Trophoblast cell (in vitro differentiated cells and primary cell): ENCODE measurements around the gene SEZ6L2.
A peak's percentile ranks its signal among the peaks of the same experiment; 100 is the strongest.
"Not testable (repeated sequence)": the region's sequence is repeated elsewhere in the genome, so short reads cannot be mapped to it uniquely, and the experiment has no call there.

ENCODE experiments used
- DNase-seq, 2 donors: peaks; one replicate each; pipeline ENCODE4 v3.0.0-alpha.2; 2016
- H2AFZ ChIP-seq: 2 replicates; pipeline ENCODE4 v1.6.1; 2013; ENCODE audit warnings: low read length, moderate library complexity, mild to moderate bottlenecking; ENCODE audit not compliant: insufficient read depth, poor library complexity
- H2AK5ac ChIP-seq: 2 replicates; pipeline ENCODE4 v1.6.1; 2013; ENCODE audit warnings: mild to moderate bottlenecking, low read length
- H2BK120ac ChIP-seq: 2 replicates; pipeline ENCODE4 v1.6.1; 2013; ENCODE audit warnings: low read length, mild to moderate bottlenecking, moderate library complexity; ENCODE audit not compliant: insufficient read depth, poor library complexity
- H2BK12ac ChIP-seq: 2 replicates; pipeline ENCODE4 v1.6.1; 2013; ENCODE audit warnings: mild to moderate bottlenecking, low read length, moderate library complexity
- H2BK5ac ChIP-seq: 2 replicates; pipeline ENCODE4 v1.6.1; 2013; ENCODE audit warnings: low read length, low read depth, moderate library complexity, mild to moderate bottlenecking; ENCODE audit not compliant: poor library complexity
- H3K14ac ChIP-seq: 2 replicates; pipeline ENCODE4 v1.6.1; 2013; ENCODE audit warnings: mild to moderate bottlenecking, low read length
- H3K18ac ChIP-seq: 2 replicates; pipeline ENCODE4 v1.6.1; 2013; ENCODE audit warnings: mild to moderate bottlenecking, low read length
- H3K23ac ChIP-seq: 2 replicates; pipeline ENCODE4 v1.6.1; 2013; ENCODE audit warnings: low read length
- H3K27ac ChIP-seq: 2 replicates; pipeline ENCODE4 v1.5.1; 2013; ENCODE audit warnings: low read depth, mild to moderate bottlenecking, inconsistent platforms, low read length, moderate library complexity
- H3K27me3 ChIP-seq: 2 replicates; pipeline ENCODE4 v1.6.1; 2013; ENCODE audit warnings: inconsistent platforms, mild to moderate bottlenecking, low read length, moderate library complexity; ENCODE audit not compliant: insufficient read depth
- H3K36me3 ChIP-seq, 2 experiments: 1 replicate in 1 of 2; 2 replicates in 1 of 2; pipeline ENCODE4 v1.6.1; 2013; ENCODE audit warnings: low read length in 2 of 2, mild to moderate bottlenecking in 2 of 2, moderate library complexity in 1 of 2; ENCODE audit not compliant: insufficient read depth in 2 of 2, control insufficient read depth in 1 of 2
- H3K4ac ChIP-seq: 2 replicates; pipeline ENCODE4 v1.6.1; 2013; ENCODE audit warnings: low read depth, mild to moderate bottlenecking, low read length, moderate library complexity
- H3K4me1 ChIP-seq, 2 experiments: 1 replicate in 1 of 2; 2 replicates in 1 of 2; pipeline ENCODE4 v1.6.1; 2013; ENCODE audit warnings: low read length in 2 of 2, mild to moderate bottlenecking in 2 of 2, moderate library complexity in 1 of 2; ENCODE audit not compliant: insufficient read depth in 2 of 2, control insufficient read depth in 1 of 2
- H3K4me2 ChIP-seq: 2 replicates; pipeline ENCODE4 v1.6.1; 2013; ENCODE audit warnings: inconsistent platforms, mild to moderate bottlenecking, low read length, moderate library complexity
- H3K4me3 ChIP-seq: 2 replicates; pipeline ENCODE4 v1.5.1; 2013; ENCODE audit warnings: mild to moderate bottlenecking, low read depth, low read length, inconsistent platforms
- H3K79me1 ChIP-seq: one replicate; pipeline ENCODE4 v1.6.1; 2013; ENCODE audit warnings: low read length
- H3K79me2 ChIP-seq: 2 replicates; pipeline ENCODE4 v1.6.1; 2013; ENCODE audit warnings: low read length, mild to moderate bottlenecking; ENCODE audit not compliant: control insufficient read depth, insufficient read depth, poor library complexity
- H3K9ac ChIP-seq: 2 replicates; pipeline ENCODE4 v1.6.1; 2013; ENCODE audit warnings: mild to moderate bottlenecking, low read length
- H3K9me3 ChIP-seq: 2 replicates; pipeline ENCODE4 v1.6.1; 2013; ENCODE audit warnings: low read depth, mild to moderate bottlenecking, control low read depth, inconsistent platforms, low read length; ENCODE audit not compliant: insufficient read depth
- H4K12ac ChIP-seq: 2 replicates; pipeline ENCODE4 v1.6.1; 2013; ENCODE audit warnings: low read depth, mild to moderate bottlenecking, low read length, moderate library complexity
- H4K8ac ChIP-seq: 2 replicates; pipeline ENCODE4 v1.6.1; 2013; ENCODE audit warnings: low read depth, mild to moderate bottlenecking, low read length, moderate library complexity
- H4K91ac ChIP-seq: one replicate; pipeline ENCODE4 v1.6.1; 2013; ENCODE audit warnings: low read depth, mild to moderate bottlenecking, low read length, moderate library complexity
- WGBS: extraction: QIAGEN DNeasy Blood & Tissue Kit; methylation state at CpG from one replicate; pipeline ENCODE4 v1.1.7; 2013; ENCODE audit warnings: missing lambda C conversion rate; ENCODE audit not compliant: insufficient read length, insufficient coverage; ENCODE audit errors: extremely low coverage; 5-methylcytosine and 5-hydroxymethylcytosine counted together

SEZ6L2 gene

GRCh38 chr16:29869067-29869466 lies 30.3 kb downstream of the SEZ6L2 start:
- H4K8ac ChIP-seq, H3K79me1 ChIP-seq, H3K27me3 ChIP-seq: not testable (repeated sequence)

GRCh38 chr16:29868396-29869009 lies 30.8 kb downstream of the SEZ6L2 start:
- no peak overlapping the region for H2AFZ ChIP-seq
- H3K14ac ChIP-seq = no peak overlapping the region
- no peak for DNase-seq
- H3K4me2 ChIP-seq = no peak overlapping the region
- no peak overlapping the region for H3K4ac ChIP-seq
- no peaks in the 10 kb centered on the region for H3K36me3 ChIP-seq
- H4K12ac ChIP-seq = no peak overlapping the region
- no peak overlapping the region for H3K18ac ChIP-seq
- H2BK12ac ChIP-seq = no peak overlapping the region
- no peak overlapping the region for H2BK120ac ChIP-seq
- H3K27ac ChIP-seq = no peak overlapping the region
- peaks cover 5% of the 10 kb centered on the region for H3K9me3 ChIP-seq
- H4K8ac ChIP-seq = no peak overlapping the region
- peaks cover 0 to 3% of the 10 kb centered on the region in 2 experiments for H3K4me1 ChIP-seq
- H3K79me2 ChIP-seq = no peaks in the 10 kb centered on the region
- no peak overlapping the region for H2AK5ac ChIP-seq
- no CpG with 5 or more reads among the region's 8 CpGs for WGBS
- no peaks in the 10 kb centered on the region for H3K27me3 ChIP-seq
- no peak overlapping the region for H3K23ac ChIP-seq
- no peak overlapping the region for H3K4me3 ChIP-seq
- H4K91ac ChIP-seq = no peak overlapping the region
- no peak overlapping the region for H2BK5ac ChIP-seq
- H3K9ac ChIP-seq = no peak overlapping the region
- H3K79me1 ChIP-seq = no peaks in the 10 kb centered on the region

More at GRCh38 chr16:29869067-29869466, 30.3 kb downstream of the SEZ6L2 start:
- not testable (repeated sequence) for H3K18ac ChIP-seq, H3K79me2 ChIP-seq, H3K4me3 ChIP-seq, H4K12ac ChIP-seq, H3K4ac ChIP-seq, H2AK5ac ChIP-seq, H3K23ac ChIP-seq, H2BK5ac ChIP-seq, H2BK12ac ChIP-seq, H3K4me2 ChIP-seq, H3K14ac ChIP-seq, H2BK120ac ChIP-seq, H2AFZ ChIP-seq, H4K91ac ChIP-seq, H3K9me3 ChIP-seq, DNase-seq, H3K9ac ChIP-seq, H3K27ac ChIP-seq, H3K4me1 ChIP-seq, H3K36me3 ChIP-seq
- WGBS = no CpG with 5 or more reads among the region's 8 CpGs

- H3K23ac ChIP-seq = no peak overlapping the region
- no peak overlapping the region for H4K91ac ChIP-seq
- H3K36me3 ChIP-seq = peaks cover 11 to 16% of the 10 kb centered on the region in 2 experiments
- no peak overlapping the region for H3K14ac ChIP-seq
- peaks cover 4% of the 10 kb centered on the region for H3K79me2 ChIP-seq
- H3K27me3 ChIP-seq = no peaks in the 10 kb centered on the region
- H4K8ac ChIP-seq = peak overlapping the region; percentile 27
- no peak overlapping the region for H2AK5ac ChIP-seq
- peaks cover 5% of the 10 kb centered on the region for H3K79me1 ChIP-seq
- H3K4ac ChIP-seq = no peak overlapping the region
- H3K18ac ChIP-seq = no peak overlapping the region
- H4K12ac ChIP-seq = no peak overlapping the region
- no CpG with 5 or more reads among the region's 9 CpGs for WGBS
- no peak overlapping the region for H3K4me2 ChIP-seq
- no peak overlapping the region for H3K9ac ChIP-seq
- H3K4me1 ChIP-seq = peaks cover 0 to 10% of the 10 kb centered on the region in 2 experiments
- H2BK5ac ChIP-seq = no peak overlapping the region
- H3K27ac ChIP-seq = no peak overlapping the region
- no peak overlapping the region for H3K4me3 ChIP-seq
- no peak overlapping the region for H2BK120ac ChIP-seq
- no peak overlapping the region for H2AFZ ChIP-seq
- H2BK12ac ChIP-seq = no peak overlapping the region
- no peak for DNase-seq
- peaks cover 3% of the 10 kb centered on the region for H3K9me3 ChIP-seq
These were observed 35.1 kb downstream of the SEZ6L2 start for GRCh38 chr16:29864205-29864604.

GRCh38 chr16:29863669-29863984 lies 35.7 kb downstream of the SEZ6L2 start:
- no peak for DNase-seq
- no CpG with 5 or more reads among the region's 16 CpGs for WGBS
- Histone ChIP-seq H2AK5ac (no peak overlapping the region), H2AFZ (peak overlapping the region; percentile 65), H3K27ac (no peak overlapping the region), H2BK5ac (no peak overlapping the region), H3K18ac (no peak overlapping the region), H3K4me3 (no peak overlapping the region), H3K9ac (no peak overlapping the region), H3K4me2 (peak overlapping the region; percentile 40), H4K8ac (peak overlapping the region; percentile 68), H3K79me2 (peaks cover 4% of the 10 kb centered on the region), H4K12ac (peak overlapping the region; percentile 1), H3K4ac (no peak overlapping the region), H4K91ac (peak overlapping the region; percentile 7), H3K23ac (no peak overlapping the region), H3K36me3 (peaks cover 17 to 22% of the 10 kb centered on the region in 2 experiments), H3K9me3 (peaks cover 3% of the 10 kb centered on the region), H2BK120ac (no peak overlapping the region), H2BK12ac (no peak overlapping the region), H3K79me1 (peaks cover 5% of the 10 kb centered on the region), H3K27me3 (no peaks in the 10 kb centered on the region), H3K4me1 (peaks cover 0 to 10% of the 10 kb centered on the region in 2 experiments), H3K14ac (no peak overlapping the region)
